H1 (cell line): Measurements from ENCODE around the gene IGSF9B. TPM values are rescaled to one million over a fixed set of nuclear protein-coding genes. Genes with fewer than 3 reads are reported as not detected.

Experiments
- CTBP2 ChIP-seq: IDR thresholded peaks from 2 replicates; pipeline ENCODE4 v1.7.0; 2011; ENCODE audit warnings: borderline replicate concordance, mild to moderate bottlenecking, moderate library complexity, mixed read lengths, low read length; ENCODE audit not compliant: insufficient read depth, insufficient read length
- HDAC2 ChIP-seq, 2 experiments: fragments of 300-600 bp in 1 of 2; sonication (generic) in 1 of 2; IDR thresholded peaks; 2 replicates each; pipeline ENCODE4 v1.6.1; 2011 to 2012; ENCODE audit warnings: low read depth in 2 of 2, low read length in 2 of 2, mild to moderate bottlenecking in 2 of 2, moderate library complexity in 2 of 2, borderline replicate concordance in 1 of 2, inconsistent platforms in 1 of 2
- RAD21 ChIP-seq, 2 experiments: IDR thresholded peaks in 1 of 2; conservative IDR thresholded peaks in 1 of 2; 2 replicates each; pipeline ENCODE4 v1.6.1; 2011; ENCODE audit warnings: low read depth in 2 of 2, low read length in 2 of 2, improper control_type of control experiment in 1 of 2, inconsistent platforms in 1 of 2, mild to moderate bottlenecking in 1 of 2, moderate library complexity in 1 of 2
- RNF2 ChIP-seq: fragments of 200-900, 300-1000 bp; sonication (generic); IDR thresholded peaks from 2 replicates; pipeline ENCODE4 v1.7.1; 2016; ENCODE audit warnings: borderline replicate concordance, low read depth, mild to moderate bottlenecking, antibody characterized with exemption, low read length; ENCODE audit not compliant: poor library complexity, severe bottlenecking; ENCODE audit errors: missing control alignments
- SIN3A ChIP-seq, 2 experiments: IDR thresholded peaks in 1 of 2; conservative IDR thresholded peaks in 1 of 2; 2 replicates each; pipeline ENCODE4 v1.6.1; 2011 to 2012; ENCODE audit warnings: low read length in 2 of 2, improper control_type of control experiment in 1 of 2, low read depth in 1 of 2, mild to moderate bottlenecking in 1 of 2
- TCF12 ChIP-seq: IDR thresholded peaks from 2 replicates; pipeline ENCODE4 v1.6.1; 2011; ENCODE audit warnings: low read depth, mild to moderate bottlenecking, low read length
- polyA plus RNA-seq, 7 experiments: library from polyadenylated mRNA; depleted of rRNA in 3 of 7; stranded (reverse) in 5 of 7; unstranded in 2 of 7; fragments of >200 nt in 5 of 7; fragments of 200-250 nt in 2 of 7; gene quantifications; 1 replicate in 5 of 7; 2 replicates in 1 of 7; 4 replicates in 1 of 7; pipeline versions ENCODE4 v1.2.1 to v1.2.3, GENCODE V29; 2011 to 2013; ENCODE audit warnings: missing spikeins in 2 of 7, mixed read lengths in 2 of 7
- total RNA-seq: library from RNA; stranded (reverse); fragmentation: NEBNext Ultra II Directional; extraction: Animal tissue kit (Norgen Biotek cat#: 25700); gene quantifications from 2 replicates; pipeline ENCODE4 v1.2.1, GENCODE V29; 2021

The IGSF9B gene
- total and polyA plus RNA-seq, 2 of the 8 experiments (the other 6 are each of a cell fraction or from before 2014, with no cell fraction given): 16.5 to 49.2 TPM

GRCh38 chr11:133947321-133947756 lies 9.4 kb downstream of the IGSF9B start (continued):
- peak; percentile 99 to 100 for TF ChIP-seq SIN3A (conservative IDR thresholded peaks at IDR 0.05 in 1 of 2, IDR thresholded peaks at IDR 0.05 in 1 of 2; ENCODE audit: low read depth in 1 of 2, low read length in 2 of 2)
- TF ChIP-seq RAD21 (IDR thresholded peaks at IDR 0.05 in 1 of 2, conservative IDR thresholded peaks at IDR 0.05 in 1 of 2; ENCODE audit: low read depth in 2 of 2, low read length in 2 of 2): peak; percentile 55 to 60; a peak in 3 of 4 replicates
- TF ChIP-seq TCF12: peak; percentile 58; the same call in 1 of the 2 replicates
- TF ChIP-seq RNF2: no peak
- peak; percentile 90 to 91; a peak in 2 of 4 replicates for TF ChIP-seq HDAC2 (IDR thresholded peaks at IDR 0.05; ENCODE audit: borderline replicate concordance in 1 of 2, low read depth in 2 of 2, low read length in 2 of 2)
- TF ChIP-seq CTBP2: peak; percentile 44
